OCI-LY1 (cell line): ENCODE measurements around the gene RBBP8.

ENCODE experiments used
- H2AFZ ChIP-seq: fragments of 200-600 bp; sonication (generic), shearing (Covaris generic); 2 replicates; pipeline ENCODE4 v1.6.0; 2014; ENCODE audit warnings: antibody characterized with exemption, mild to moderate bottlenecking, low read length
- H3F3A ChIP-seq: fragments of 200-600 bp; sonication (generic), shearing (Covaris generic); 2 replicates; pipeline ENCODE4 v1.6.0; 2014; ENCODE audit warnings: mild to moderate bottlenecking, antibody characterized with exemption, low read length, moderate library complexity; ENCODE audit not compliant: insufficient read depth
- H3K27ac ChIP-seq: fragments of 200-600 bp; sonication (generic); 2 replicates; pipeline ENCODE4 v1.5.1; 2014; ENCODE audit warnings: low read length, mixed run types, mild to moderate bottlenecking, low read depth; ENCODE audit not compliant: poor library complexity, severe bottlenecking
- H3K27me3 ChIP-seq: fragments of 200-600 bp; sonication (generic); 2 replicates; pipeline ENCODE4 v1.6.0; 2014; ENCODE audit warnings: antibody characterized with exemption, mild to moderate bottlenecking, low read length, moderate library complexity; ENCODE audit not compliant: insufficient read depth
- H3K36me3 ChIP-seq: fragments of 200-600 bp; sonication (generic); 2 replicates; pipeline ENCODE4 v1.6.1; 2014; ENCODE audit warnings: mild to moderate bottlenecking, antibody characterized with exemption, low read length, moderate library complexity, mixed read lengths; ENCODE audit not compliant: insufficient read depth
- H3K4me1 ChIP-seq: fragments of 200-600 bp; sonication (generic); 2 replicates; pipeline ENCODE4 v1.5.1; 2014; ENCODE audit warnings: mild to moderate bottlenecking, low read length, moderate library complexity; ENCODE audit not compliant: insufficient read depth, severe bottlenecking
- H3K4me2 ChIP-seq: fragments of 200-600 bp; sonication (generic), shearing (Covaris generic); 2 replicates; pipeline ENCODE4 v1.6.1; 2014; ENCODE audit warnings: low read length
- H3K4me3 ChIP-seq: fragments of 200-600 bp; sonication (generic); 2 replicates; pipeline ENCODE4 v1.5.1; 2014; ENCODE audit warnings: low read length, low read depth, mild to moderate bottlenecking, mixed read lengths; ENCODE audit not compliant: poor library complexity, severe bottlenecking
- H3K79me2 ChIP-seq: fragments of 200-600 bp; shearing (Covaris generic); 2 replicates; pipeline ENCODE4 v1.6.1; 2016; ENCODE audit warnings: mixed run types, low read length, mixed read lengths; ENCODE audit not compliant: insufficient read depth
- H3K9ac ChIP-seq: fragments of 200-600 bp; sonication (generic), shearing (Covaris generic); 2 replicates; pipeline ENCODE4 v1.6.1; 2014; ENCODE audit warnings: mild to moderate bottlenecking, low read length, mixed read lengths
- H3K9me2 ChIP-seq: fragments of 200-600 bp; sonication (generic), shearing (Covaris generic); 2 replicates; pipeline ENCODE4 v1.6.1; 2014; ENCODE audit warnings: low read depth, mild to moderate bottlenecking, low read length, mixed read lengths
- H3K9me3 ChIP-seq: fragments of 200-600 bp; shearing (Covaris generic); 2 replicates; pipeline ENCODE4 v1.6.1; 2014; ENCODE audit warnings: low read length, mixed read lengths
- H4K20me1 ChIP-seq: fragments of 200-600 bp; sonication (generic), shearing (Covaris generic); 2 replicates; pipeline ENCODE4 v1.6.0; 2016; ENCODE audit warnings: mild to moderate bottlenecking, low read length; ENCODE audit not compliant: insufficient read depth
- CTCF ChIP-seq: fragments of 200-600 bp; sonication (generic), shearing (Covaris generic); IDR thresholded peaks from 2 replicates; pipeline ENCODE4 v1.5.1; 2017; ENCODE audit warnings: mild to moderate bottlenecking, antibody characterized with exemption, low read length, moderate library complexity, mixed read lengths
- EZH2 ChIP-seq: fragments of 200-600 bp; sonication (generic), shearing (Covaris generic); IDR thresholded peaks from 2 replicates; pipeline ENCODE4 v1.8.0; 2017; ENCODE audit warnings: borderline replicate concordance, mixed run types, mild to moderate bottlenecking, antibody characterized with exemption, low read length, moderate library complexity, mixed read lengths

Gene RBBP8

GRCh38 chr18:22998344-22998743 lies 65.2 kb downstream of the RBBP8 start:
- H3F3A ChIP-seq, result no peaks in the 10 kb centered on the region
- TF ChIP-seq CTCF (no peak), EZH2 (no peak)
- no peak overlapping the region for H3K27ac ChIP-seq
- H3K4me2 ChIP-seq, result no peak overlapping the region
- H3K9ac ChIP-seq, result no peak overlapping the region
- H3K79me2 ChIP-seq, result no peaks in the 10 kb centered on the region
- no peaks in the 10 kb centered on the region for H3K9me3 ChIP-seq
- H3K4me3 ChIP-seq, result no peak overlapping the region
- H3K27me3 ChIP-seq, result no peaks in the 10 kb centered on the region
- H3K36me3 ChIP-seq, result peaks cover 79% of the 10 kb centered on the region
- H3K9me2 ChIP-seq, result no peaks in the 10 kb centered on the region
- no peaks in the 10 kb centered on the region for H3K4me1 ChIP-seq
- H4K20me1 ChIP-seq, result no peaks in the 10 kb centered on the region
- no peak overlapping the region for H2AFZ ChIP-seq

- Histone ChIP-seq H3K79me2 (no peaks in the 10 kb centered on the region), H3K4me1 (no peaks in the 10 kb centered on the region), H3K9me2 (no peaks in the 10 kb centered on the region), H4K20me1 (no peaks in the 10 kb centered on the region), H3K4me3 (no peak overlapping the region), H3K27ac (no peak overlapping the region), H3K4me2 (no peak overlapping the region), H3K27me3 (no peaks in the 10 kb centered on the region), H3K9ac (no peak overlapping the region), H2AFZ (no peak overlapping the region), H3K9me3 (no peaks in the 10 kb centered on the region), H3K36me3 (peaks cover 79% of the 10 kb centered on the region), H3F3A (no peaks in the 10 kb centered on the region)
- no peak for TF ChIP-seq CTCF
- no peak for TF ChIP-seq EZH2
Observed at GRCh38 chr18:22999212-22999611, 66.1 kb downstream of the RBBP8 start.

- Histone ChIP-seq H3K27ac (no peak overlapping the region), H4K20me1 (no peaks in the 10 kb centered on the region), H3K9me3 (no peaks in the 10 kb centered on the region), H3K27me3 (no peaks in the 10 kb centered on the region), H2AFZ (no peak overlapping the region), H3K79me2 (no peaks in the 10 kb centered on the region), H3K4me3 (no peak overlapping the region), H3K9me2 (no peaks in the 10 kb centered on the region), H3K4me2 (no peak overlapping the region), H3K4me1 (no peaks in the 10 kb centered on the region), H3F3A (no peaks in the 10 kb centered on the region), H3K36me3 (peaks cover 84% of the 10 kb centered on the region), H3K9ac (no peak overlapping the region)
- TF ChIP-seq EZH2 (no peak), CTCF (no peak)
Observed at GRCh38 chr18:22999647-23000046, 66.5 kb downstream of the RBBP8 start.
